Kasumi-1 (cell line): ENCODE data around the gene FAM114A2.

Experiments
- DNase-seq, 2 experiments: peaks; one replicate each; lab custom pipeline; 2025; lab: John Stamatoyannopoulos, UW

The FAM114A2 gene

GRCh38 chr5:153983885-153984284 is 54.8 kb downstream of the FAM114A2 start:
- DNase-seq, result no peak

- no peak for DNase-seq
These were observed 56.7 kb downstream of the FAM114A2 start for GRCh38 chr5:153981905-153982605.

- DNase-seq, result no peak
These were observed 59.5 kb downstream of the FAM114A2 start for GRCh38 chr5:153979028-153979783.

GRCh38 chr5:153974813-153975163 is 63.9 kb downstream of the FAM114A2 start:
- DNase-seq, result no peak

GRCh38 chr5:153974131-153974812 is 64.4 kb downstream of the FAM114A2 start:
- peak; percentile 54 to 60 for DNase-seq

GRCh38 chr5:153972240-153972639 is 66.5 kb downstream of the FAM114A2 start:
- DNase-seq, result no peak

GRCh38 chr5:153970496-153970895 is 68.2 kb downstream of the FAM114A2 start:
- DNase-seq, result no peak

- no peak for DNase-seq
These were observed 69.2 kb downstream of the FAM114A2 start for GRCh38 chr5:153969563-153969895.

- no peak for DNase-seq
These were observed 69.7 kb downstream of the FAM114A2 start for GRCh38 chr5:153968761-153969562.

GRCh38 chr5:153964880-153965645 is 73.6 kb downstream of the FAM114A2 start:
- DNase-seq, result peak; percentile 51 to 64

GRCh38 chr5:153964191-153964879 is 74.4 kb downstream of the FAM114A2 start:
- DNase-seq, result no peak

GRCh38 chr5:153960269-153961215 is 78.2 kb downstream of the FAM114A2 start:
- no peak for DNase-seq

- no peak for DNase-seq
These were observed 79.4 kb downstream of the FAM114A2 start for GRCh38 chr5:153959134-153959957.

GRCh38 chr5:153957205-153957604 is 81.5 kb downstream of the FAM114A2 start:
- no peak for DNase-seq

GRCh38 chr5:153953411-153953810 is 85.3 kb downstream of the FAM114A2 start:
- no peak for DNase-seq

GRCh38 chr5:153952893-153953292 is 85.8 kb downstream of the FAM114A2 start:
- no peak for DNase-seq

- DNase-seq, result no peak
These were observed 86.7 kb downstream of the FAM114A2 start for GRCh38 chr5:153952057-153952456.

- DNase-seq, result no peak
These were observed 97.4 kb downstream of the FAM114A2 start for GRCh38 chr5:153941265-153941664.
